Measurements from ENCODE around the gene MACROD1. TPM values are rescaled to one million over a fixed set of nuclear protein-coding genes. Genes with fewer than 3 reads are reported as not detected.

MACROD1 gene
- polyA plus RNA-seq, 1 experiment = 8.1 TPM

GRCh38 chr11:64086258-64087123 is 79.4 kb downstream of the MACROD1 start:
- no peak for TF ChIP-seq CTCF (IDR thresholded peaks at IDR 0.05; ENCODE audit: low read depth, low read length)
- no peak overlapping the region for H3K27ac ChIP-seq (ENCODE audit: low read depth, low read length)
- POLR2A ChIA-PET = no interaction called here
- no peaks in the 10 kb centered on the region; the same call in 1 of the 2 replicates for H3K9me3 ChIP-seq (ENCODE audit: control insufficient read depth, insufficient read depth, low read length)
- no peak overlapping the region for H3K4me3 ChIP-seq (ENCODE audit: low read depth, low read length)
- CTCF ChIA-PET = no interaction called here
- DNase-seq (ENCODE audit: low read depth, low spot score) = no peak
- H3K27me3 ChIP-seq (ENCODE audit: control insufficient read depth, insufficient read depth, low read length) = peaks cover 23% of the 10 kb centered on the region

GRCh38 chr11:64085906-64086257 is 80.0 kb downstream of the MACROD1 start:
- ChIA-PET CTCF (no interaction called here), POLR2A (no interaction called here)
- TF ChIP-seq CTCF (IDR thresholded peaks at IDR 0.05; ENCODE audit: low read depth, low read length) = no peak
- Histone ChIP-seq H3K4me3 (ENCODE audit: low read depth, low read length) (no peak overlapping the region), H3K27me3 (ENCODE audit: control insufficient read depth, insufficient read depth, low read length) (peaks cover 23% of the 10 kb centered on the region), H3K27ac (ENCODE audit: low read depth, low read length) (no peak overlapping the region), H3K9me3 (ENCODE audit: control insufficient read depth, insufficient read depth, low read length) (no peaks in the 10 kb centered on the region; the same call in 1 of the 2 replicates)
- DNase-seq (ENCODE audit: low read depth, low spot score) = no peak

GRCh38 chr11:64084951-64085710 is 80.8 kb downstream of the MACROD1 start:
- no peak for DNase-seq (ENCODE audit: low read depth, low spot score)
- H3K9me3 ChIP-seq (ENCODE audit: control insufficient read depth, insufficient read depth, low read length) = no peaks in the 10 kb centered on the region; the same call in 1 of the 2 replicates
- peaks cover 25% of the 10 kb centered on the region for H3K27me3 ChIP-seq (ENCODE audit: control insufficient read depth, insufficient read depth, low read length)
- H3K4me3 ChIP-seq (ENCODE audit: low read depth, low read length) = no peak overlapping the region
- ChIA-PET CTCF (no interaction called here), POLR2A (no interaction called here)
- no peak overlapping the region for H3K27ac ChIP-seq (ENCODE audit: low read depth, low read length)
- no peak for TF ChIP-seq CTCF (IDR thresholded peaks at IDR 0.05; ENCODE audit: low read depth, low read length)

- ChIA-PET CTCF (no interaction called here), POLR2A (no interaction called here)
- Histone ChIP-seq H3K27ac (ENCODE audit: low read depth, low read length) (no peak overlapping the region), H3K4me3 (ENCODE audit: low read depth, low read length) (no peak overlapping the region), H3K27me3 (ENCODE audit: control insufficient read depth, insufficient read depth, low read length) (peaks cover 22% of the 10 kb centered on the region), H3K9me3 (ENCODE audit: control insufficient read depth, insufficient read depth, low read length) (no peaks in the 10 kb centered on the region; the same call in 1 of the 2 replicates)
- DNase-seq (ENCODE audit: low read depth, low spot score) = no peak
- no peak for TF ChIP-seq CTCF (IDR thresholded peaks at IDR 0.05; ENCODE audit: low read depth, low read length)
These were observed 81.6 kb downstream of the MACROD1 start for GRCh38 chr11:64084146-64084950.

Measured in AG04450 (cell line).